Nucleus accumbens (tissue), 56 donors: Measurements from ENCODE around the gene LENG9.
"Not testable (repeated sequence)": the region's sequence is repeated elsewhere in the genome, so short reads cannot be mapped to it uniquely, and the experiment has no call there.

Experiments used
- DNase-seq, 56 donors: peaks; one replicate each; lab custom pipeline; 2025; lab: John Stamatoyannopoulos, UW

LENG9 gene

GRCh38 chr19:54480051-54480450 is 16.5 kb upstream of the LENG9 start:
- no peak for DNase-seq

GRCh38 chr19:54478677-54479266 is 15.2 kb upstream of the LENG9 start:
- peak in 4 of 56 donors; percentile 4 to 16 (median 14) for DNase-seq

- no peak for DNase-seq
Measured at GRCh38 chr19:54477650-54478049, 14.1 kb upstream of the LENG9 start.

GRCh38 chr19:54475706-54476105 is 12.1 kb upstream of the LENG9 start:
- DNase-seq = no peak

- no peak for DNase-seq
Measured at GRCh38 chr19:54473892-54474372, 10.4 kb upstream of the LENG9 start.

- no peak for DNase-seq
Measured at GRCh38 chr19:54473071-54473891, 9.7 kb upstream of the LENG9 start, which contains the start of gene CDC42EP5. CDC42EP5 (minus strand) TSS chr19:54473296; CDS start chr19:54465547, 7,749 bp downstream.

GRCh38 chr19:54470991-54471782 is 7.6 kb upstream of the LENG9 start:
- DNase-seq = peak in 40 of 56 donors; percentile 10 to 67 (median 34)

- DNase-seq = no peak
Measured at GRCh38 chr19:54470276-54470887, 6.8 kb upstream of the LENG9 start.

- DNase-seq = no peak
Measured at GRCh38 chr19:54469496-54469934, 5.9 kb upstream of the LENG9 start.

- not testable (repeated sequence) for DNase-seq
Measured at GRCh38 chr19:54466110-54466480, 2.5 kb upstream of the LENG9 start.

GRCh38 chr19:54465426-54466109 is 2.0 kb upstream of the LENG9 start:
- no peak for DNase-seq

- DNase-seq = peak in 55 of 56 donors; percentile 9 to 89 (median 64)
Measured at GRCh38 chr19:54464630-54465425, 1.2 kb upstream of the LENG9 start.

GRCh38 chr19:54464044-54464629 is 559 bp upstream of the LENG9 start:
- peak in 43 of 56 donors; percentile 38 to 89 (median 73) for DNase-seq

GRCh38 chr19:54462655-54463530 is 685 bp downstream of the LENG9 start:
- DNase-seq = peak in 37 of 56 donors; percentile 17 to 75 (median 42)

- no peak for DNase-seq
Measured at GRCh38 chr19:54462047-54462654, 1.4 kb downstream of the LENG9 start.

- DNase-seq = no peak
Measured at GRCh38 chr19:54461613-54462012, 2.0 kb downstream of the LENG9 start.

- DNase-seq = no peak
Measured at GRCh38 chr19:54461210-54461609, 2.4 kb downstream of the LENG9 start.
